NCI-H2029 (cell line): Measurements from ENCODE around the gene ITGB8.
A peak's percentile ranks its signal among the peaks of the same experiment; 100 is the strongest.

ENCODE experiments used
- DNase-seq: peaks from one replicate; lab custom pipeline; 2025; lab: John Stamatoyannopoulos, UW

Gene ITGB8

GRCh38 chr7:20307901-20308300, 22.8 kb upstream of the ITGB8 start:
- peak; percentile 83 for DNase-seq

- DNase-seq = no peak
Observed at GRCh38 chr7:20310301-20310700, 20.4 kb upstream of the ITGB8 start.

- peak; percentile 53 for DNase-seq
Observed at GRCh38 chr7:20310963-20311742, 19.5 kb upstream of the ITGB8 start.

- DNase-seq = no peak
Observed at GRCh38 chr7:20311743-20312042, 19.0 kb upstream of the ITGB8 start.

GRCh38 chr7:20312562-20312961, 18.1 kb upstream of the ITGB8 start:
- DNase-seq = peak; percentile 41

GRCh38 chr7:20313626-20314025, 17.1 kb upstream of the ITGB8 start:
- no peak for DNase-seq

GRCh38 chr7:20314198-20314597, 16.5 kb upstream of the ITGB8 start:
- DNase-seq = no peak

GRCh38 chr7:20316706-20317105, 14.0 kb upstream of the ITGB8 start:
- DNase-seq = no peak

GRCh38 chr7:20317413-20317812, 13.3 kb upstream of the ITGB8 start:
- DNase-seq = no peak

- no peak for DNase-seq
Observed at GRCh38 chr7:20318933-20319332, 11.8 kb upstream of the ITGB8 start.

- no peak for DNase-seq
Observed at GRCh38 chr7:20320322-20320721, 10.4 kb upstream of the ITGB8 start.

GRCh38 chr7:20320786-20321185, 9.9 kb upstream of the ITGB8 start:
- no peak for DNase-seq

GRCh38 chr7:20323595-20323994, 7.1 kb upstream of the ITGB8 start:
- no peak for DNase-seq

GRCh38 chr7:20326342-20326741, 4.4 kb upstream of the ITGB8 start:
- DNase-seq = no peak

GRCh38 chr7:20327055-20327454, 3.6 kb upstream of the ITGB8 start:
- DNase-seq = no peak

GRCh38 chr7:20328027-20328426, 2.7 kb upstream of the ITGB8 start:
- no peak for DNase-seq

GRCh38 chr7:20328692-20329091, 2.0 kb upstream of the ITGB8 start:
- no peak for DNase-seq

GRCh38 chr7:20329389-20330238, 1.1 kb upstream of the ITGB8 start:
- peak; percentile 77 for DNase-seq

- peak; percentile 61 for DNase-seq
Observed at GRCh38 chr7:20330928-20331909, 519 bp downstream of the ITGB8 start.

GRCh38 chr7:20331910-20332813, 1.5 kb downstream of the ITGB8 start:
- DNase-seq = peak; percentile 43

- DNase-seq = no peak
Observed at GRCh38 chr7:20338285-20338684, 7.6 kb downstream of the ITGB8 start.
